UCSD-AML1 (cell line): Measurements from ENCODE around the gene CLDN4.
"Not testable (repeated sequence)": the region's sequence is repeated elsewhere in the genome, so short reads cannot be mapped to it uniquely, and the experiment has no call there.

ENCODE experiments used
- DNase-seq: peaks from one replicate; lab custom pipeline; 2025; ENCODE audit not compliant: unreplicated experiment; lab: John Stamatoyannopoulos, UW

Gene CLDN4

GRCh38 chr7:73842067-73842976, 11.5 kb downstream of the CLDN4 start, which contains the start of gene METTL27:
METTL27 (minus strand) TSS chr7:73842516; CDS start chr7:73842140, 376 bp downstream.
- peak; percentile 83 for DNase-seq

- no peak for DNase-seq
Observed at GRCh38 chr7:73844131-73844547, 13.3 kb downstream of the CLDN4 start.

- DNase-seq, result no peak
Observed at GRCh38 chr7:73844848-73845460, 14.2 kb downstream of the CLDN4 start.

DNA sequence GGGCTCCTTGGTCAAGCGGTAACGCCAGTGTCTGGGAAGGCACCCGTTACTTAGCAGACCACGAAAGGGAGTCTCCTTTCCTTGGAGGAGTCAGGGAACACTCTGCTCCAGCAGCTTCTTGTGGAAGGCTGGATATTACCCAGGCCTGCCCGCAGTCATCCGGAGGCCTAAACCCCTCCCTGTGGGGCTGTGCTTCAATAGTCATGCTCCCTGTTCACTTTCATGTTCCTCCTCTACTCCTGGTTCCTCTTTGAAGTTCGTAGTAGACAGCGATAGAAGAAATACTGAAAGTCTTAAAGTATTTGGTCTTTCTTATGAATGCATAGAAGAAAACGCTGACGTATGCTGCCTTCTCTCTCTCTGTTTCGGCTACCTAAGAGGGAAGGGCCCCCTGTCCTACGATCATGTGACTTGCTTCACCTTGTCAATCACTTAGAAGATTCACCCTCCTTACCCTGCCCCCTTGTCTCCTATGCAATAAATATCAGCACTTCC, 15.0 kb downstream of the CLDN4 start:
- DNase-seq, result not testable (repeated sequence)

GRCh38 chr7:73847941-73848723, 17.3 kb downstream of the CLDN4 start:
- no peak for DNase-seq

DNA sequence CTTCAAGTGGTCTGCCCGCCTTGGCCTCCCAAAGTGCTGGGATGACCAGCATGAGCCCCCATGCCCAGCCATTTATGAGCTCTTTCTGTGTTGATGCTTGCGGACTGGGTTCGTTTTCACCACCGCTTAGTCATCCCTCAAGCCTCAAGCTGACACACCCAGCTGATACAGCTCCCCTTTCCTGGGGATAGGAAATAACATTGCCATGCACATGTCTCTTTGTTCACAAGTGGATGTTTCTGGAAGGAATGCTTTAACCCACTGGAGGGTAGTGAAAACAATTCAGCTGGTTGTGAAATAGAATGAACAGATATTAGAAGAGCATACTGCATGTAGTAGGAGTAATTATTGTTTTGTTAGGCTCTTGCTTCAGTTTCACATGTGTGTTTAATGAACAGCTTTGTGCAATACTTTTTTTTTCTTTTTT, 20.0 kb downstream of the CLDN4 start:
- no peak for DNase-seq

DNA sequence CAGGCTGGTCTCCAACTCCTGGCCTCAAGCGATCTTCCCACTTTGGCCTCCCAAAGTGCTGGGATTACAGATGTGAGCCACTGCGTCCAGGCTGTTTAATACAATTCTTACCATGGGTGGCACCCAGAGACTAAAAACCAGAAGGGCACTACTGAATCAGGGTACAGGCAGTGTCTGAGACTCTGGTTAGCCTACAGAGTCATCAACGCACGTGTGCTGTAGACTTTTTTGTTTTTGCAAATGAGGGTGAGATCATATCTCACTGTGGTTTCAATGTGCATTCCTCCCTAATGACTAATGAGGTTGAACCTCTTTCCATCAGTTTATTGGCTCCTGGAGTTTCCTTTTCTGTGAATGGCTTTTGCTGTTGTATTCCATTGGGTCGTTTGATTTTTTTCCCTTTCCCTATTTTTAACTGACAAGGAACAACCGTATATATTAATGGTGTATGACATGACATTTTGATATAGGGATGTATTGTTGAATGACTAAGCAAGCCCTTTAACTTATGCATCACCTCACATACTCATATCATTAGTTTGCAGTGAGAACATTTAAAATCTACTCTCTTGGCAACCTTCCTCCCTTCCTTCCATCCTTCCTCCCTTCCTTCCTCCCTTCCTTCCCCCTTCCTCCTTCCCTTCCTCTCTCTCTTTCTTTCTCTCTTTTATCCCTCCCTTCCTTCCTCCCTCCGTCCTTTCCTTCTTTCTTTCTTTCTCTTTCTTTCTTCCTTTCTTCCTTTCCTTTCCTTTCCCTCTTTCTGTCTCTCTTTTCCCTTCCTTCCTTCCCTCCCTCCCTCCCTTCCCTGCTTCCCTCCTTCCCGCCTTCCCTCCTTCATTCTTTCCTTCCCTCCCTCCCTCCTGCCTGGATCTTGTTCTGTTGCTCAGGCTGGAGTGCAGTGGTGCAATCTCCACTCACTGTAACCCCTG, 20.9 kb downstream of the CLDN4 start:
- no peak for DNase-seq

- DNase-seq, result no peak
Observed at GRCh38 chr7:73852500-73852899, 21.7 kb downstream of the CLDN4 start.

GRCh38 chr7:73856941-73857340, 26.1 kb downstream of the CLDN4 start:
- no peak for DNase-seq

DNA sequence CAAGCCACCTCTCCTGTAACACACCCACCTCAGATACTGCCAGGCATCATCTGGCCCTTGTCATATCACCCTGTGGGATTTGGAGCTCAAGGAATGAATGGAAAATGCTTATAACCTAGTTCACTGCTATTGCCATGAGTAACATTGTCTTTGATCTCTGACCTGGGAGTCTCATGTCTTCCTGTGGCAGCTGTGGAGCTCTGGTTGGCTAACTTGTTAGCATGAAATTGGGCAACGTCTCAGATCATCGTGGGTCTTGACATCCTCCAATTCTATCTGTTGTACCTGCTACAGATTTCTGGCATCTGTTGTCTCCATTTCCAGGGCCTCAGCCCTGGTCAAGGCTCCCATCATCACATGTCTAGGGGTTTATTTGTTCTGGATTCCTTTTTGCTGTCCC, 28.0 kb downstream of the CLDN4 start:
- no peak for DNase-seq

DNA sequence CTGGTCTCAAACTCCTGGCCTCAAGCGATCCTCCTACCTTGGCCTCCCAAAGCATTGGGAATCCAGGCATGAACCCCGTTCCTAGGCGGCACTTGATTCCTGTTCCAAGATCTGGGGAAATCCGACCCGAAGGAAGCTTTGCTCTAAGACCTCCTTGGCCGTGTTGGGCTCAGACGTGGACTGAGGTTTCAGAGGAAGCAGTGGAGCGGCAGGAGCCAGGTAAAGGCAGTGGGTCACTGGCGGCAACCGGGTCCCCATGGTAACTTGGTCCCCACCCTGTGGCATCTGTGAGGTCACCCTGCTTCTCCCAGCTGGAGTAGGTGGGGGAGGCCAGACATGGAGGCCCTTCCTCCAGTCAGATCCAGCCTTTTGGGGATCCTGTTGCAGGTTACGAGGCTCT, 30.1 kb downstream of the CLDN4 start, which contains the start of gene TMEM270:
Gene TMEM270 (plus strand): TSS at position 301 of the 400 bp plus-strand sequence. CDS start 36 bp downstream, at position 337.
- DNase-seq, result no peak

GRCh38 chr7:73861305-73861704, 30.5 kb downstream of the CLDN4 start:
- no peak for DNase-seq

GRCh38 chr7:73864981-73865711, 34.4 kb downstream of the CLDN4 start:
- no peak for DNase-seq

DNA sequence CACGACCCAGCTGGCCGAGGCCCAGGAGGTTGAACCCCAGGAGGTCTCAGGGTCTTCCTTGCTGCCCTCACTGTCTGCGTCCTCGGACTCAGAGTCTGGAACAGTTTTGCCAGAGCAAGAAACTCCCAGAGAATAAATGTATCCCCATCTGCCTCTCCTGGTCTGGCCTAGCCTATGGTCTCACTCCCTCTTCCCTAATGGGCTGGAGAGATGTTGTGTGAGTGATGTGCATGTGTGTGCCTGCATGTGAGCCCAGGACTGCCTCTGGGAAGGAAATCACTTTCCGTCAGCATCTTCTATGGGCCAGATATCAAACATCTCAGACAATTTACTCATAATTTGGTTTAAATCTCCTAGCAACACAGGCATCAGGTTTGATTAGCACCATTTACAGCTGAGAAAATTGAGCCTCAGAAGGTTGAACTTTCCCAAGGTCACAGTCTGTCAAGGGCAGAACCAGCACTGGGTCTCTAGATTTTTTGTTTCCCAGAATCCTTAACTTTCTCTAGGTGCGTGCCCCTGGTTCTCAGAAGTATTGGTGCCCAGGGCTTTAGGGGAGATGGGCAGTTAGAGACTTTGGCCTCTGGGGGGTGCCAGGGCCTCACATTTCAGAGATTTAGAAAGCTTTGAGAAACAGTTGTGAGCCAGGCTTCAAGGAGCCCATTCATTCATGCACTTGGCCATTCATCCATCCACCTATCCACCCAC, 35.1 kb downstream of the CLDN4 start:
- peak; percentile 43 for DNase-seq

DNA sequence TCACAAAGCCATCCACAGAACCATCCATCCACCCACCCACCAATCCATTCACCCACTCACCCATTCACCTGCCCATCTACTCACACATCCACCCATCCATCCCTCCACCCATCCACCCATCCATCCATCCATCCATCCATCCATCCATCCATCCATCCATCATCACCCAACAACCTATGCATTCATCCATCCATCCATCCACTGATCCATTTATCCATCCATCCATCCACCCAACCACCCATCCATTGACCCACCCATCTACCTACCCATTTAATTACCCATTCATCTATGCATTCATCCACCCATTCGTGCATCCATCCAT, 35.6 kb downstream of the CLDN4 start:
- DNase-seq, result no peak

- DNase-seq, result no peak
Observed at GRCh38 chr7:73869011-73869798, 38.4 kb downstream of the CLDN4 start.

- DNase-seq, result no peak
Observed at GRCh38 chr7:73870041-73870492, 39.3 kb downstream of the CLDN4 start.
